Measurements from ENCODE around the gene ZNF8. TPM values are rescaled to one million over a fixed set of nuclear protein-coding genes. Genes with fewer than 3 reads are reported as not detected.
A peak's percentile ranks its signal among the peaks of the same experiment; 100 is the strongest.
"Not testable (repeated sequence)": the region's sequence is repeated elsewhere in the genome, so short reads cannot be mapped to it uniquely, and the experiment has no call there.

The ZNF8 gene
- total and polyA plus RNA-seq, 7 donors: 0.60 to 8.6 (median 4.9) TPM

- no peaks in the 10 kb centered on the region for H3K9me3 ChIP-seq
- DNase-seq: no peak
- H3K4me1 ChIP-seq: no peaks in the 10 kb centered on the region
- H3K36me3 ChIP-seq: peaks cover 9 to 53% (median 26%) of the 10 kb centered on the region in 4 donors
- intact Hi-C loops (cut with DNase I): no loop called here
- H3K27me3 ChIP-seq: no peaks in the 10 kb centered on the region
- TF ChIP-seq POLR2AphosphoS5 (IDR thresholded peaks at IDR 0.05) (no peak), CTCF (IDR thresholded peaks at IDR 0.05) (no peak), EP300 (IDR thresholded peaks at IDR 0.05) (no peak), POLR2A (IDR thresholded peaks at IDR 0.05) (no peak)
- H3K27ac ChIP-seq: no peak overlapping the region
- 86 to 92% methylated on average over 30 of the region's 30 CpGs for WGBS, 2 donors
- no peak overlapping the region for H3K4me3 ChIP-seq
Observed at GRCh38 chr19:58338825-58339558, 60.2 kb downstream of the ZNF8 start.

- Histone ChIP-seq H3K36me3 (no peaks in the 10 kb centered on the region), H3K4me1 (peaks cover 0 to 13% (median 10%) of the 10 kb centered on the region in 4 donors), H3K4me3 (no peak overlapping the region), H3K9me3 (no peaks in the 10 kb centered on the region), H3K27ac (no peak overlapping the region), H3K27me3 (peaks cover 24 to 56% (median 47%) of the 10 kb centered on the region in 3 donors)
- TF ChIP-seq EP300 (IDR thresholded peaks at IDR 0.05): no peak
- TF ChIP-seq CTCF (IDR thresholded peaks at IDR 0.05): no peak
- no peak for TF ChIP-seq POLR2A (IDR thresholded peaks at IDR 0.05)
- intact Hi-C loops (cut with DNase I): no loop called here
- DNase-seq: no peak
- 67 to 79% methylated on average over 5 of the region's 5 CpGs for WGBS, 2 donors
Observed at GRCh38 chr19:58345558-58345957, 66.8 kb downstream of the ZNF8 start.

GRCh38 chr19:58346961-58347929 is 68.5 kb downstream of the ZNF8 start:
- peak overlapping the region; percentile 29 to 50 (median 42) for H3K4me3 ChIP-seq
- TF ChIP-seq POLR2AphosphoS5 (IDR thresholded peaks at IDR 0.05) (peak in 3 of 4 donors; percentile 9 to 61 (median 56)), EP300 (IDR thresholded peaks at IDR 0.05) (no peak)
- intact Hi-C loops (cut with DNase I): no loop called here
- peak overlapping the region; percentile 30 to 79 (median 63) for H3K27ac ChIP-seq
- 2 to 13% methylated on average over 82 of the region's 82 CpGs for WGBS, 2 donors
- no peaks in the 10 kb centered on the region for H3K36me3 ChIP-seq
- H3K4me1 ChIP-seq: peaks cover 0 to 17% (median 12%) of the 10 kb centered on the region in 4 donors
- DNase-seq: peak; percentile 73
- peaks cover 30 to 73% (median 64%) of the 10 kb centered on the region in 3 donors for H3K27me3 ChIP-seq
- H3K9me3 ChIP-seq: no peaks in the 10 kb centered on the region

- Histone ChIP-seq H3K4me3 (peak overlapping the region; percentile 12 to 50 (median 42)), H3K27ac (peak overlapping the region in 2 of 4 donors; percentile 21 to 60), H3K4me1 (peaks cover 0 to 17% (median 12%) of the 10 kb centered on the region in 4 donors), H3K27me3 (peaks cover 37 to 81% (median 72%) of the 10 kb centered on the region in 3 donors)
- H3K9me3 ChIP-seq; intact Hi-C loops (cut with DNase I); DNase-seq; H3K36me3 ChIP-seq: not testable (repeated sequence)
- WGBS, 2 donors: 28 to 29% methylated on average over 12 of the region's 12 CpGs
Observed at GRCh38 chr19:58348080-58348479, 69.3 kb downstream of the ZNF8 start.

GRCh38 chr19:58349590-58349989 is 70.8 kb downstream of the ZNF8 start:
- 40 to 42% methylated on average over 8 of the region's 8 CpGs for WGBS, 2 donors
- Histone ChIP-seq H3K9me3 (no peaks in the 10 kb centered on the region), H3K4me1 (peaks cover 0 to 17% (median 12%) of the 10 kb centered on the region in 4 donors), H3K36me3 (no peaks in the 10 kb centered on the region), H3K27ac (no peak overlapping the region), H3K4me3 (no peak overlapping the region), H3K27me3 (peaks cover 37 to 96% (median 87%) of the 10 kb centered on the region in 3 donors)
- intact Hi-C loops (cut with DNase I): no loop called here
- no peak for DNase-seq
- TF ChIP-seq EP300 (IDR thresholded peaks at IDR 0.05) (no peak), POLR2AphosphoS5 (IDR thresholded peaks at IDR 0.05) (no peak)

Data from sigmoid colon (tissue), 7 donors.